Trophoblast cell (in vitro differentiated cells and primary cell): ENCODE data around the gene TPST1.

Source experiments
- DNase-seq, 2 donors: peaks; one replicate each; pipeline ENCODE4 v3.0.0-alpha.2; 2016
- H2AFZ ChIP-seq: 2 replicates; pipeline ENCODE4 v1.6.1; 2013; ENCODE audit warnings: low read length, moderate library complexity, mild to moderate bottlenecking; ENCODE audit not compliant: insufficient read depth, poor library complexity
- H2AK5ac ChIP-seq: 2 replicates; pipeline ENCODE4 v1.6.1; 2013; ENCODE audit warnings: mild to moderate bottlenecking, low read length
- H2BK120ac ChIP-seq: 2 replicates; pipeline ENCODE4 v1.6.1; 2013; ENCODE audit warnings: low read length, mild to moderate bottlenecking, moderate library complexity; ENCODE audit not compliant: insufficient read depth, poor library complexity
- H2BK12ac ChIP-seq: 2 replicates; pipeline ENCODE4 v1.6.1; 2013; ENCODE audit warnings: mild to moderate bottlenecking, low read length, moderate library complexity
- H2BK5ac ChIP-seq: 2 replicates; pipeline ENCODE4 v1.6.1; 2013; ENCODE audit warnings: low read length, low read depth, moderate library complexity, mild to moderate bottlenecking; ENCODE audit not compliant: poor library complexity
- H3K14ac ChIP-seq: 2 replicates; pipeline ENCODE4 v1.6.1; 2013; ENCODE audit warnings: mild to moderate bottlenecking, low read length
- H3K18ac ChIP-seq: 2 replicates; pipeline ENCODE4 v1.6.1; 2013; ENCODE audit warnings: mild to moderate bottlenecking, low read length
- H3K23ac ChIP-seq: 2 replicates; pipeline ENCODE4 v1.6.1; 2013; ENCODE audit warnings: low read length
- H3K27ac ChIP-seq: 2 replicates; pipeline ENCODE4 v1.5.1; 2013; ENCODE audit warnings: low read depth, mild to moderate bottlenecking, inconsistent platforms, low read length, moderate library complexity
- H3K27me3 ChIP-seq: 2 replicates; pipeline ENCODE4 v1.6.1; 2013; ENCODE audit warnings: inconsistent platforms, mild to moderate bottlenecking, low read length, moderate library complexity; ENCODE audit not compliant: insufficient read depth
- H3K36me3 ChIP-seq, 2 experiments: 1 replicate in 1 of 2; 2 replicates in 1 of 2; pipeline ENCODE4 v1.6.1; 2013; ENCODE audit warnings: low read length in 2 of 2, mild to moderate bottlenecking in 2 of 2, moderate library complexity in 1 of 2; ENCODE audit not compliant: insufficient read depth in 2 of 2, control insufficient read depth in 1 of 2
- H3K4ac ChIP-seq: 2 replicates; pipeline ENCODE4 v1.6.1; 2013; ENCODE audit warnings: low read depth, mild to moderate bottlenecking, low read length, moderate library complexity
- H3K4me1 ChIP-seq, 2 experiments: 1 replicate in 1 of 2; 2 replicates in 1 of 2; pipeline ENCODE4 v1.6.1; 2013; ENCODE audit warnings: low read length in 2 of 2, mild to moderate bottlenecking in 2 of 2, moderate library complexity in 1 of 2; ENCODE audit not compliant: insufficient read depth in 2 of 2, control insufficient read depth in 1 of 2
- H3K4me2 ChIP-seq: 2 replicates; pipeline ENCODE4 v1.6.1; 2013; ENCODE audit warnings: inconsistent platforms, mild to moderate bottlenecking, low read length, moderate library complexity
- H3K4me3 ChIP-seq: 2 replicates; pipeline ENCODE4 v1.5.1; 2013; ENCODE audit warnings: mild to moderate bottlenecking, low read depth, low read length, inconsistent platforms
- H3K79me1 ChIP-seq: one replicate; pipeline ENCODE4 v1.6.1; 2013; ENCODE audit warnings: low read length
- H3K79me2 ChIP-seq: 2 replicates; pipeline ENCODE4 v1.6.1; 2013; ENCODE audit warnings: low read length, mild to moderate bottlenecking; ENCODE audit not compliant: control insufficient read depth, insufficient read depth, poor library complexity
- H3K9ac ChIP-seq: 2 replicates; pipeline ENCODE4 v1.6.1; 2013; ENCODE audit warnings: mild to moderate bottlenecking, low read length
- H3K9me3 ChIP-seq: 2 replicates; pipeline ENCODE4 v1.6.1; 2013; ENCODE audit warnings: low read depth, mild to moderate bottlenecking, control low read depth, inconsistent platforms, low read length; ENCODE audit not compliant: insufficient read depth
- H4K12ac ChIP-seq: 2 replicates; pipeline ENCODE4 v1.6.1; 2013; ENCODE audit warnings: low read depth, mild to moderate bottlenecking, low read length, moderate library complexity
- H4K8ac ChIP-seq: 2 replicates; pipeline ENCODE4 v1.6.1; 2013; ENCODE audit warnings: low read depth, mild to moderate bottlenecking, low read length, moderate library complexity
- H4K91ac ChIP-seq: one replicate; pipeline ENCODE4 v1.6.1; 2013; ENCODE audit warnings: low read depth, mild to moderate bottlenecking, low read length, moderate library complexity
- WGBS: extraction: QIAGEN DNeasy Blood & Tissue Kit; methylation state at CpG from one replicate; pipeline ENCODE4 v1.1.7; 2013; ENCODE audit warnings: missing lambda C conversion rate; ENCODE audit not compliant: insufficient read length, insufficient coverage; ENCODE audit errors: extremely low coverage; 5-methylcytosine and 5-hydroxymethylcytosine counted together

The TPST1 gene

GRCh38 chr7:66303454-66304155 lies 98.5 kb downstream of the TPST1 start:
- Histone ChIP-seq H3K23ac (no peak overlapping the region), H3K18ac (no peak overlapping the region), H3K4me2 (no peak overlapping the region), H3K36me3 (no peaks in the 10 kb centered on the region), H4K8ac (no peak overlapping the region), H3K9ac (no peak overlapping the region), H3K79me1 (no peaks in the 10 kb centered on the region), H2BK5ac (peak overlapping the region; percentile 28), H2AK5ac (no peak overlapping the region), H3K27ac (no peak overlapping the region), H4K12ac (no peak overlapping the region), H3K9me3 (no peaks in the 10 kb centered on the region), H2AFZ (no peak overlapping the region), H3K4me3 (no peak overlapping the region), H3K14ac (no peak overlapping the region), H2BK120ac (no peak overlapping the region), H4K91ac (no peak overlapping the region), H3K27me3 (no peaks in the 10 kb centered on the region), H2BK12ac (no peak overlapping the region), H3K79me2 (no peaks in the 10 kb centered on the region), H3K4me1 (peaks cover 0 to 4% of the 10 kb centered on the region in 2 experiments), H3K4ac (no peak overlapping the region)
- DNase-seq = no peak
- WGBS = no CpG with 5 or more reads among the region's 8 CpGs

GRCh38 chr7:66304536-66304935 lies 99.4 kb downstream of the TPST1 start:
- Histone ChIP-seq H3K79me1 (no peaks in the 10 kb centered on the region), H4K91ac (no peak overlapping the region), H2AFZ (no peak overlapping the region), H2BK5ac (no peak overlapping the region), H3K9ac (no peak overlapping the region), H4K12ac (no peak overlapping the region), H3K9me3 (no peaks in the 10 kb centered on the region), H3K4me1 (peaks cover 0 to 6% of the 10 kb centered on the region in 2 experiments), H3K27ac (no peak overlapping the region), H3K18ac (no peak overlapping the region), H3K14ac (no peak overlapping the region), H3K4me3 (no peak overlapping the region), H3K27me3 (no peaks in the 10 kb centered on the region), H2AK5ac (no peak overlapping the region), H2BK120ac (no peak overlapping the region), H4K8ac (no peak overlapping the region), H3K23ac (no peak overlapping the region), H3K4me2 (no peak overlapping the region), H3K36me3 (no peaks in the 10 kb centered on the region), H3K79me2 (no peaks in the 10 kb centered on the region), H3K4ac (no peak overlapping the region), H2BK12ac (no peak overlapping the region)
- no CpG with 5 or more reads among the region's 4 CpGs for WGBS
- DNase-seq = no peak

GRCh38 chr7:66306243-66306642 lies 101.1 kb downstream of the TPST1 start:
- Histone ChIP-seq H2BK12ac (no peak overlapping the region), H3K27me3 (no peaks in the 10 kb centered on the region), H4K91ac (no peak overlapping the region), H3K14ac (no peak overlapping the region), H3K4me2 (no peak overlapping the region), H3K9ac (no peak overlapping the region), H2AK5ac (no peak overlapping the region), H4K12ac (no peak overlapping the region), H3K23ac (no peak overlapping the region), H3K18ac (no peak overlapping the region), H3K4me3 (no peak overlapping the region), H2BK120ac (no peak overlapping the region), H3K79me2 (no peaks in the 10 kb centered on the region), H3K4me1 (peaks cover 0 to 6% of the 10 kb centered on the region in 2 experiments), H3K27ac (no peak overlapping the region), H3K36me3 (no peaks in the 10 kb centered on the region), H3K9me3 (no peaks in the 10 kb centered on the region), H3K79me1 (no peaks in the 10 kb centered on the region), H2AFZ (no peak overlapping the region), H3K4ac (no peak overlapping the region), H4K8ac (no peak overlapping the region), H2BK5ac (no peak overlapping the region)
- DNase-seq = no peak
- no CpG with 5 or more reads among the region's 2 CpGs for WGBS

- H3K4me1 ChIP-seq = peaks cover 0 to 6% of the 10 kb centered on the region in 2 experiments
- no peak overlapping the region for H2BK120ac ChIP-seq
- H3K4me2 ChIP-seq = no peak overlapping the region
- no peak overlapping the region for H3K23ac ChIP-seq
- H2BK12ac ChIP-seq = no peak overlapping the region
- H4K91ac ChIP-seq = no peak overlapping the region
- DNase-seq = peak; percentile 4 to 18
- H3K36me3 ChIP-seq = no peaks in the 10 kb centered on the region
- WGBS = no CpG with 5 or more reads among the region's 5 CpGs
- H3K14ac ChIP-seq = no peak overlapping the region
- H2AFZ ChIP-seq = no peak overlapping the region
- H3K79me1 ChIP-seq = no peaks in the 10 kb centered on the region
- H3K79me2 ChIP-seq = no peaks in the 10 kb centered on the region
- no peak overlapping the region for H3K4me3 ChIP-seq
- no peak overlapping the region for H3K27ac ChIP-seq
- H3K4ac ChIP-seq = no peak overlapping the region
- H2AK5ac ChIP-seq = no peak overlapping the region
- no peak overlapping the region for H4K8ac ChIP-seq
- H3K27me3 ChIP-seq = no peaks in the 10 kb centered on the region
- no peak overlapping the region for H4K12ac ChIP-seq
- H3K9ac ChIP-seq = no peak overlapping the region
- no peak overlapping the region for H3K18ac ChIP-seq
- H3K9me3 ChIP-seq = no peaks in the 10 kb centered on the region
- no peak overlapping the region for H2BK5ac ChIP-seq
Measured at GRCh38 chr7:66307591-66308215, 102.6 kb downstream of the TPST1 start.
